WTC11 (cell line): ENCODE results near the gene ADIPOR2. TPM values are rescaled to one million over a fixed set of nuclear protein-coding genes. Genes with fewer than 3 reads are reported as not detected.

Experiments
- ATAC-seq: fragments of 200-7000 bp; cut with Tn5 transposase; 2 replicates; pipeline ENCODE4 v1.10.0; 2021; ENCODE audit warnings: mild to moderate bottlenecking, moderate library complexity
- CTCF ChIA-PET: fragments of 300-600 bp; sonication (Branson Sonifier 250); formaldehyde crosslinking; loops from one replicate; lab custom pipeline; 2021; ENCODE audit warnings: antibody characterized with exemption; lab: Charles Lee
- POLR2A ChIA-PET: fragments of 350-600 bp; sonication (Branson Sonifier 250); formaldehyde crosslinking; loops from one replicate; lab custom pipeline; 2021; ENCODE audit warnings: antibody characterized with exemption; lab: Charles Lee
- DNase-seq: peaks from one replicate; pipeline ENCODE4 v3.0.0; 2021; ENCODE audit warnings: low spot score
- H3K27ac Mint-ChIP-seq: 2 replicates; pipeline ENCODE4 v1.8.0; 2021; ENCODE audit warnings: mixed read lengths
- H3K27me3 Mint-ChIP-seq: 2 replicates; pipeline ENCODE4 v1.8.0; 2021; ENCODE audit warnings: low read depth, mild to moderate bottlenecking, moderate library complexity, mixed read lengths
- H3K36me3 Mint-ChIP-seq: 2 replicates; pipeline ENCODE4 v1.8.0; 2021; ENCODE audit warnings: mixed read lengths
- H3K4me1 Mint-ChIP-seq: 2 replicates; pipeline ENCODE4 v1.8.0; 2022; ENCODE audit warnings: mixed read lengths
- H3K4me3 Mint-ChIP-seq: 2 replicates; pipeline ENCODE4 v1.8.0; 2021; ENCODE audit warnings: mild to moderate bottlenecking, moderate library complexity, mixed read lengths
- H3K9me3 Mint-ChIP-seq: 2 replicates; pipeline ENCODE4 v1.8.0; 2021; ENCODE audit warnings: mixed read lengths
- AR ChIP-seq: fragments of 250-450 bp; sonication (Bioruptor Pico); IDR thresholded peaks from 2 replicates; pipeline ENCODE4 v1.9.0; 2021; ENCODE audit warnings: mild to moderate bottlenecking
- ATF3 ChIP-seq: sonication (generic); formaldehyde crosslinking; conservative IDR thresholded peaks from 2 replicates; pipeline ENCODE4 v1.8.1; 2022; ENCODE audit warnings: mild to moderate bottlenecking, missing genetic modification reagents
- CTCF ChIP-seq: fragments of 200-600 bp; IDR thresholded peaks from 2 replicates; pipeline ENCODE4 v1.8.0; 2022; ENCODE audit warnings: antibody characterized with exemption
- E2F1 ChIP-seq: sonication (generic); formaldehyde crosslinking; IDR thresholded peaks from 2 replicates; pipeline ENCODE4 v1.8.0; 2022; ENCODE audit warnings: mild to moderate bottlenecking, missing genetic modification reagents
- ELF4 ChIP-seq: sonication (generic); formaldehyde crosslinking; IDR thresholded peaks from 2 replicates; pipeline ENCODE4 v1.8.1; 2022; ENCODE audit warnings: low read depth, mild to moderate bottlenecking, moderate library complexity, missing genetic modification reagents
- FOXJ3 ChIP-seq: sonication (generic); formaldehyde crosslinking; IDR thresholded peaks from 2 replicates; pipeline ENCODE4 v1.9.0; 2021; ENCODE audit warnings: missing genetic modification reagents, mild to moderate bottlenecking, borderline replicate concordance
- HMGA2 ChIP-seq: fragments of 250-450 bp; sonication (Bioruptor Pico); IDR thresholded peaks from 2 replicates; pipeline ENCODE4 v1.4.0; 2021; ENCODE audit warnings: mild to moderate bottlenecking, moderate library complexity
- HMGXB4 ChIP-seq: sonication (generic); formaldehyde crosslinking; IDR thresholded peaks from 2 replicates; pipeline ENCODE4 v1.8.1; 2023; ENCODE audit warnings: mild to moderate bottlenecking, moderate library complexity, missing genetic modification reagents
- IRF1 ChIP-seq: sonication (generic); formaldehyde crosslinking; IDR thresholded peaks from 2 replicates; pipeline ENCODE4 v1.8.0; 2023; ENCODE audit warnings: missing genetic modification reagents
- IRF2 ChIP-seq: sonication (generic); formaldehyde crosslinking; IDR thresholded peaks from 2 replicates; pipeline ENCODE4 v1.8.0; 2022; ENCODE audit warnings: low read depth, missing genetic modification reagents, borderline replicate concordance
- NR2C2 ChIP-seq: sonication (generic); formaldehyde crosslinking; IDR thresholded peaks from 2 replicates; pipeline ENCODE4 v1.8.0; 2022; ENCODE audit warnings: mild to moderate bottlenecking, missing genetic modification reagents
- OVOL2 ChIP-seq: fragments of 250-450 bp; sonication (Bioruptor Pico); IDR thresholded peaks from 2 replicates; pipeline ENCODE4 v1.9.0; 2021; ENCODE audit warnings: mild to moderate bottlenecking, borderline replicate concordance
- TCF7 ChIP-seq: sonication (generic); formaldehyde crosslinking; IDR thresholded peaks from 2 replicates; pipeline ENCODE4 v1.8.0; 2022; ENCODE audit warnings: mild to moderate bottlenecking, low read depth, missing genetic modification reagents, moderate library complexity
- ZNF219 ChIP-seq: sonication (generic); formaldehyde crosslinking; IDR thresholded peaks from 2 replicates; pipeline ENCODE4 v1.8.0; 2023; ENCODE audit warnings: missing genetic modification reagents, mild to moderate bottlenecking, borderline replicate concordance
- total RNA-seq: library from RNA; stranded (reverse); gene quantifications from 3 replicates; pipeline ENCODE4 v1.2.3, GENCODE V29; 2021

ADIPOR2 gene
- total RNA-seq, 1 experiment from 2014 or later = 38.4 TPM

- TF ChIP-seq CTCF (no peak), HMGA2 (CRISPR knock-in tag) (no peak), E2F1 (CRISPR knock-in tag) (no peak), ATF3 (no peak), HMGXB4 (no peak), IRF1 (CRISPR knock-in tag) (no peak), OVOL2 (no peak)
These were observed 83.2 kb downstream of the ADIPOR2 start (continued) for GRCh38 chr12:1773937-1774655.

GRCh38 chr12:1776170-1776921, 85.5 kb downstream of the ADIPOR2 start:
- H3K27ac Mint-ChIP-seq = peak overlapping the region; percentile 7
- ChIA-PET POLR2A (interaction anchor here (0.8 kb wide), 1 partner anchor 88 kb away, joined by 3 read pairs; no protein-coding TSS in a partner anchor), CTCF (interaction anchor here (1.0 to 2.3 kb wide), 2 partner anchors 15 to 164 kb away, joined by 4 to 13 read pairs; no protein-coding TSS in a partner anchor)
- no peak for TF ChIP-seq AR
- TF ChIP-seq IRF2 (CRISPR knock-in tag) = no peak
- TF ChIP-seq ELF4 = no peak
- no peak for TF ChIP-seq OVOL2
- TF ChIP-seq ZNF219 (CRISPR knock-in tag) = no peak
- no peak for TF ChIP-seq TCF7 (CRISPR knock-in tag)
- no peak for TF ChIP-seq NR2C2
- TF ChIP-seq FOXJ3 (CRISPR knock-in tag) = no peak
- H3K27me3 Mint-ChIP-seq = no peaks in the 10 kb centered on the region
- no peak overlapping the region for H3K4me3 Mint-ChIP-seq
- peaks cover 9% of the 10 kb centered on the region for H3K36me3 Mint-ChIP-seq
- no peak for DNase-seq
- H3K9me3 Mint-ChIP-seq = no peaks in the 10 kb centered on the region
- H3K4me1 Mint-ChIP-seq = peaks cover 20% of the 10 kb centered on the region
- ATAC-seq = peak; percentile 26; the same call in 1 of the 2 replicates
